ENCODE results near the gene HOPX. TPM values are rescaled to one million over a fixed set of nuclear protein-coding genes. Genes with fewer than 3 reads are reported as not detected.

The HOPX gene
- total and polyA plus RNA-seq, 2 experiments from 2014 or later: not detected

GRCh38 chr4:56689201-56689969, 8.3 kb upstream of the HOPX start (continued):
- TF ChIP-seq REST (IDR thresholded peaks at IDR 0.05; ENCODE audit: unreplicated experiment): no peak
- no peak for TF ChIP-seq STAT1 (IDR thresholded peaks at IDR 0.05; ENCODE audit: unreplicated experiment)
- no peak for TF ChIP-seq EZH2phosphoT487 (IDR thresholded peaks at IDR 0.05; ENCODE audit: unreplicated experiment)
- TF ChIP-seq, protein P1, sequence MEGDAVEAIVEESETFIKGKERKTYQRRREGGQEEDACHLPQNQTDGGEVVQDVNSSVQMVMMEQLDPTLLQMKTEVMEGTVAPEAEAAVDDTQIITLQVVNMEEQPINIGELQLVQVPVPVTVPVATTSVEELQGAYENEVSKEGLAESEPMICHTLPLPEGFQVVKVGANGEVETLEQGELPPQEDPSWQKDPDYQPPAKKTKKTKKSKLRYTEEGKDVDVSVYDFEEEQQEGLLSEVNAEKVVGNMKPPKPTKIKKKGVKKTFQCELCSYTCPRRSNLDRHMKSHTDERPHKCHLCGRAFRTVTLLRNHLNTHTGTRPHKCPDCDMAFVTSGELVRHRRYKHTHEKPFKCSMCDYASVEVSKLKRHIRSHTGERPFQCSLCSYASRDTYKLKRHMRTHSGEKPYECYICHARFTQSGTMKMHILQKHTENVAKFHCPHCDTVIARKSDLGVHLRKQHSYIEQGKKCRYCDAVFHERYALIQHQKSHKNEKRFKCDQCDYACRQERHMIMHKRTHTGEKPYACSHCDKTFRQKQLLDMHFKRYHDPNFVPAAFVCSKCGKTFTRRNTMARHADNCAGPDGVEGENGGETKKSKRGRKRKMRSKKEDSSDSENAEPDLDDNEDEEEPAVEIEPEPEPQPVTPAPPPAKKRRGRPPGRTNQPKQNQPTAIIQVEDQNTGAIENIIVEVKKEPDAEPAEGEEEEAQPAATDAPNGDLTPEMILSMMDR (conservative IDR thresholded peaks at IDR 0.05; ENCODE audit: low read depth in 2 of 2): no peak
- no peak for TF ChIP-seq ZNF331 (CRISPR knock-in tag; IDR thresholded peaks at IDR 0.05; ENCODE audit: low read depth)
- TF ChIP-seq POLR2AphosphoS5 (IDR thresholded peaks at IDR 0.05; ENCODE audit: low read depth): no peak
- TF ChIP-seq JUNB (IDR thresholded peaks at IDR 0.05; ENCODE audit: unreplicated experiment): no peak
- no peak for TF ChIP-seq CREB1 (CRISPR knock-in tag; IDR thresholded peaks at IDR 0.05; ENCODE audit: low read depth)

DNA sequence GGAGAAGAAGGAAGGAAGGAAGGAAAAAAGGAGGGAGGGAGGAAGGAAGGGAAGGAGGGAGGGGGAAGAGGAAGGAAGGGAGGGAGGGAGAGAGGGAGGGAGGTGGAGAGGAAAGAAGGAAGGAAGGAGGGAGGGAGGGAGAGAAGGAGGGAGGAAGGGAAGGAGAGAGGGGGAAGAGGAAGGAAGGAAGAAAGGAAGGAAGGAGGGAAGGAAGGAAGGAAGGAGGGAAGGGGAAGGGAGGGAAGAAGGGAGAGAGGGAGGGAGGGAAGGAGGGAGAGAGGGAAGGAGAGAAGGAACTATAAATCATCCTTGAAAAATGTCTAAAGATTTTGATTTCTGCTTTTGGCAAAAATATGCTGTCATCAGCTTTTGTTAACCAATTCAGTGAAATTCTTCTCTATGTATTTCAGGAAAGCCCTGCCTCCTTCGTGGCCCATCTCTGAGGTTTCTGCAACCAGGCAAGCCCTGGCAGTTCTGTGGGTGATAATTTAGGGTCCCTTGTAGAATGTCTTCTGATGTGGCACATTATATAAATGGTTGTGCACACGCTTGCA, 7.1 kb upstream of the HOPX start:
- ATAC-seq (no peak), DNase-seq (ENCODE audit: low spot score) (no peak)
- Mint-ChIP-seq H3K27ac (no peak overlapping the region), H3K9me3 (no peaks in the 10 kb centered on the region), H3K36me3 (ENCODE audit: low read depth) (no peaks in the 10 kb centered on the region), H3K27me3 (ENCODE audit: insufficient read depth, low read depth, poor library complexity) (no peaks in the 10 kb centered on the region), H3K4me3 (no peak overlapping the region), H3K4me1 (peaks cover 10% of the 10 kb centered on the region; the same call in 2 of the 3 replicates)
- H3K4me1 ChIP-seq (ENCODE audit: insufficient read depth): peaks cover 8% of the 10 kb centered on the region; the same call in 1 of the 2 replicates
- H3K27me3 ChIP-seq (ENCODE audit: insufficient read depth): no peaks in the 10 kb centered on the region
- no peaks in the 10 kb centered on the region for H4K20me1 ChIP-seq (replicated peaks; ENCODE audit: insufficient read depth)
- no peak overlapping the region for H3K4me2 ChIP-seq
- no peaks in the 10 kb centered on the region for H3K79me2 ChIP-seq (replicated peaks; ENCODE audit: insufficient read depth)
- H2AFZ ChIP-seq: no peak overlapping the region
- no peaks in the 10 kb centered on the region for H3K9me2 ChIP-seq (ENCODE audit: insufficient read depth)
- no peaks in the 10 kb centered on the region for H3K36me3 ChIP-seq (ENCODE audit: insufficient read depth)
- no peak overlapping the region for H3K4me3 ChIP-seq
- H3F3A ChIP-seq (replicated peaks; ENCODE audit: low read depth): no peaks in the 10 kb centered on the region
- H3K27ac ChIP-seq (ENCODE audit: low read depth): no peak overlapping the region
- TF ChIP-seq REST (IDR thresholded peaks at IDR 0.05; ENCODE audit: unreplicated experiment) (no peak), ZNF331 (CRISPR knock-in tag; IDR thresholded peaks at IDR 0.05; ENCODE audit: low read depth) (no peak), EZH2 (IDR thresholded peaks at IDR 0.05; ENCODE audit: low read depth, unreplicated experiment) (no peak), STAT1 (IDR thresholded peaks at IDR 0.05; ENCODE audit: unreplicated experiment) (no peak), EZH2phosphoT487 (IDR thresholded peaks at IDR 0.05; ENCODE audit: unreplicated experiment) (no peak), NANOG (IDR thresholded peaks at IDR 0.05; ENCODE audit: borderline replicate concordance) (no peak), ZNF114 (CRISPR knock-in tag; IDR thresholded peaks at IDR 0.05) (no peak), JUNB (IDR thresholded peaks at IDR 0.05; ENCODE audit: unreplicated experiment) (no peak), CREB1 (CRISPR knock-in tag; IDR thresholded peaks at IDR 0.05; ENCODE audit: low read depth) (no peak)
- TF ChIP-seq, protein P1 (conservative IDR thresholded peaks at IDR 0.05; ENCODE audit: low read depth in 2 of 2): no peak
- TF ChIP-seq, protein P2, sequence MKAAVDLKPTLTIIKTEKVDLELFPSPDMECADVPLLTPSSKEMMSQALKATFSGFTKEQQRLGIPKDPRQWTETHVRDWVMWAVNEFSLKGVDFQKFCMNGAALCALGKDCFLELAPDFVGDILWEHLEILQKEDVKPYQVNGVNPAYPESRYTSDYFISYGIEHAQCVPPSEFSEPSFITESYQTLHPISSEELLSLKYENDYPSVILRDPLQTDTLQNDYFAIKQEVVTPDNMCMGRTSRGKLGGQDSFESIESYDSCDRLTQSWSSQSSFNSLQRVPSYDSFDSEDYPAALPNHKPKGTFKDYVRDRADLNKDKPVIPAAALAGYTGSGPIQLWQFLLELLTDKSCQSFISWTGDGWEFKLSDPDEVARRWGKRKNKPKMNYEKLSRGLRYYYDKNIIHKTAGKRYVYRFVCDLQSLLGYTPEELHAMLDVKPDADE (IDR thresholded peaks at IDR 0.05): no peak
